Endothelial cell of umbilical vein (primary cell): ENCODE results near the gene TCF7L2. TPM values are rescaled to one million over a fixed set of nuclear protein-coding genes. Genes with fewer than 3 reads are reported as not detected.

Experiments
- BruUV-seq: library from RNA; stranded (reverse); fragments of 400-500 nt; replicated peaks from 2 replicates; lab custom pipeline; 2021; lab: Mats Ljungman, UMichigan
- CTCF ChIA-PET: fragments of 300-600, 350-600 bp; sonication (Branson Sonifier 250); formaldehyde crosslinking; loops from one replicate; lab custom pipeline; 2021; ENCODE audit warnings: antibody characterized with exemption, inconsistent platforms; lab: Charles Lee
- POLR2A ChIA-PET: fragments of 300-600, 350-600 bp; sonication (Branson Sonifier 250); formaldehyde crosslinking; loops from one replicate; lab custom pipeline; 2021; ENCODE audit warnings: antibody characterized with exemption, inconsistent platforms; lab: Charles Lee
- DNase-seq: peaks from one replicate; pipeline ENCODE4 v3.0.0-alpha.2; 2011; ENCODE audit warnings: low read depth, low spot score
- FAIRE-seq: peaks from 2 replicates; lab custom pipeline; 2011; peaks lifted over from hg19 to GRCh38; lab: Jason Lieb, UNC
- H2AFZ ChIP-seq: 2 replicates; pipeline ENCODE4 v1.6.0; 2012; ENCODE audit warnings: low read depth, low read length, control low read depth, inconsistent platforms
- H3K27ac ChIP-seq: 2 replicates; pipeline ENCODE4 v1.5.1; 2011; ENCODE audit warnings: low read depth, mild to moderate bottlenecking, control low read depth, low read length, moderate library complexity; ENCODE audit not compliant: insufficient read depth
- H3K27me3 ChIP-seq, 2 experiments: 2 replicates each; pipeline versions ENCODE4 v1.6.0 to v1.6.1; 2011; ENCODE audit warnings: low read length in 2 of 2, mixed read lengths in 1 of 2; ENCODE audit not compliant: control insufficient read depth in 2 of 2, insufficient read depth in 2 of 2
- H3K36me3 ChIP-seq, 2 experiments: 2 replicates in 1 of 2; 3 replicates in 1 of 2; pipeline ENCODE4 v1.5.1; 2011; ENCODE audit warnings: low read length in 2 of 2, mild to moderate bottlenecking in 1 of 2, moderate library complexity in 1 of 2; ENCODE audit not compliant: control insufficient read depth in 2 of 2, insufficient read depth in 2 of 2; ENCODE audit errors: extremely low read depth in 1 of 2
- H3K4me1 ChIP-seq: 3 replicates; pipeline ENCODE4 v1.5.1; 2011; ENCODE audit warnings: mild to moderate bottlenecking, low read length; ENCODE audit not compliant: control insufficient read depth, insufficient read depth; ENCODE audit errors: extremely low read depth
- H3K4me2 ChIP-seq: 2 replicates; pipeline ENCODE4 v1.6.1; 2011; ENCODE audit warnings: low read length, control low read depth, mixed read lengths; ENCODE audit not compliant: insufficient read depth
- H3K4me3 ChIP-seq, 3 experiments: fragments of 200-600 bp in 1 of 3; sonication (generic), shearing (Covaris generic) in 1 of 3; replicated peaks in 1 of 3; 2 replicates each; pipeline ENCODE4 v1.5.1; 2011 to 2016; ENCODE audit warnings: control low read depth in 3 of 3, low read length in 3 of 3, mild to moderate bottlenecking in 2 of 3, inconsistent platforms in 1 of 3, low read depth in 1 of 3, moderate library complexity in 1 of 3; ENCODE audit not compliant: insufficient read depth in 1 of 3
- H3K79me2 ChIP-seq: 2 replicates; pipeline ENCODE4 v1.6.0; 2012; ENCODE audit warnings: low read length, inconsistent platforms; ENCODE audit not compliant: control insufficient read depth, insufficient read depth
- H3K9ac ChIP-seq: replicated peaks from 2 replicates; pipeline ENCODE3; 2011; ENCODE audit warnings: low read length, control low read depth; ENCODE audit not compliant: insufficient read depth; ENCODE audit errors: extremely low read depth
- H3K9me1 ChIP-seq: replicated peaks from 3 replicates; pipeline ENCODE4 v1.6.0; 2011; ENCODE audit warnings: mild to moderate bottlenecking, low read length; ENCODE audit not compliant: control insufficient read depth, insufficient read depth; ENCODE audit errors: extremely low read depth
- H3K9me3 ChIP-seq: replicated peaks from 2 replicates; pipeline ENCODE4 v1.5.1; 2012; ENCODE audit warnings: low read length, inconsistent platforms; ENCODE audit not compliant: control insufficient read depth, insufficient read depth
- H4K20me1 ChIP-seq: replicated peaks from 2 replicates; pipeline ENCODE3; 2011; ENCODE audit warnings: mild to moderate bottlenecking, low read length; ENCODE audit not compliant: control insufficient read depth, insufficient read depth; ENCODE audit errors: extremely low read depth
- CTCF ChIP-seq, 2 donors: IDR thresholded peaks; 1 replicate in 1 of 2; 2 replicates in 1 of 2; pipeline ENCODE4 v1.5.1; 2011; ENCODE audit warnings: low read length in 2 of 2, mild to moderate bottlenecking in 2 of 2, moderate library complexity in 2 of 2, control low read depth in 1 of 2, inconsistent platforms in 1 of 2, low read depth in 1 of 2; ENCODE audit not compliant: insufficient read depth in 1 of 2; ENCODE audit errors: extremely low read depth in 1 of 2
- EZH2 ChIP-seq: IDR thresholded peaks from 2 replicates; pipeline ENCODE4 v1.6.1; 2012; ENCODE audit warnings: borderline replicate concordance, low read depth, mild to moderate bottlenecking, moderate library complexity, low read length, inconsistent platforms; ENCODE audit not compliant: severe bottlenecking
- FOS ChIP-seq: IDR thresholded peaks from 2 replicates; pipeline ENCODE4 v1.6.1; 2011; ENCODE audit warnings: mild to moderate bottlenecking, low read length, moderate library complexity, borderline replicate concordance; ENCODE audit not compliant: insufficient read depth
- GATA2 ChIP-seq: IDR thresholded peaks from 2 replicates; pipeline ENCODE4 v1.7.0; 2011; ENCODE audit warnings: low read depth, mild to moderate bottlenecking, moderate library complexity, mixed read lengths, low read length; ENCODE audit not compliant: insufficient read length, insufficient read depth
- JUN ChIP-seq: IDR thresholded peaks from 2 replicates; pipeline ENCODE4 v1.6.1; 2011; ENCODE audit warnings: borderline replicate concordance, low read depth; ENCODE audit not compliant: insufficient read length, insufficient read depth
- MAX ChIP-seq: IDR thresholded peaks from 2 replicates; pipeline ENCODE4 v1.6.1; 2011; ENCODE audit not compliant: insufficient read depth, insufficient read length
- MYC ChIP-seq: IDR thresholded peaks from one replicate; pipeline ENCODE4 v1.6.1; 2011; ENCODE audit warnings: mild to moderate bottlenecking, low read depth, low read length
- POLR2A ChIP-seq: IDR thresholded peaks from 2 replicates; pipeline ENCODE4 v1.6.1; 2012; ENCODE audit warnings: low read depth, mild to moderate bottlenecking, control low read depth, low read length
- POLR2AphosphoS5 ChIP-seq: IDR thresholded peaks from 2 replicates; pipeline ENCODE4 v1.6.1; 2012; ENCODE audit warnings: low read depth, mild to moderate bottlenecking, control low read depth, low read length, moderate library complexity; ENCODE audit not compliant: insufficient read depth
- dilution Hi-C: fragments of 300-500 bp; cut with MboI; formaldehyde crosslinking; loops from one replicate; pipeline ENCODE4 v1.15.0; 2019; ENCODE audit warnings: low sequenced_read_pairs; ENCODE audit not compliant: extremely low pct_ligation_motif_present
- intact Hi-C: fragments of 100-400 bp; cut with micrococcal nuclease; formaldehyde crosslinking; loops from one replicate; pipeline ENCODE4 v1.10.0; 2022
- polyA plus RNA-seq, 4 experiments: library from polyadenylated mRNA; depleted of rRNA in 3 of 4; stranded (reverse) in 3 of 4; unstranded in 1 of 4; fragments of >200 nt; gene quantifications; 2 replicates each; pipeline versions ENCODE4 v1.2.1 to v1.2.3, GENCODE V29; 2011 to 2012; ENCODE audit warnings: missing spikeins in 1 of 4
- total RNA-seq: library from RNA; stranded (reverse); gene quantifications from 2 replicates; pipeline ENCODE4 v1.2.3, GENCODE V29; 2021

TCF7L2 gene
- total and polyA plus RNA-seq, 2 donors (not counting 3 experiments of a cell fraction or from before 2014, with no cell fraction given) = 9.9 to 21.8 TPM

DNA sequence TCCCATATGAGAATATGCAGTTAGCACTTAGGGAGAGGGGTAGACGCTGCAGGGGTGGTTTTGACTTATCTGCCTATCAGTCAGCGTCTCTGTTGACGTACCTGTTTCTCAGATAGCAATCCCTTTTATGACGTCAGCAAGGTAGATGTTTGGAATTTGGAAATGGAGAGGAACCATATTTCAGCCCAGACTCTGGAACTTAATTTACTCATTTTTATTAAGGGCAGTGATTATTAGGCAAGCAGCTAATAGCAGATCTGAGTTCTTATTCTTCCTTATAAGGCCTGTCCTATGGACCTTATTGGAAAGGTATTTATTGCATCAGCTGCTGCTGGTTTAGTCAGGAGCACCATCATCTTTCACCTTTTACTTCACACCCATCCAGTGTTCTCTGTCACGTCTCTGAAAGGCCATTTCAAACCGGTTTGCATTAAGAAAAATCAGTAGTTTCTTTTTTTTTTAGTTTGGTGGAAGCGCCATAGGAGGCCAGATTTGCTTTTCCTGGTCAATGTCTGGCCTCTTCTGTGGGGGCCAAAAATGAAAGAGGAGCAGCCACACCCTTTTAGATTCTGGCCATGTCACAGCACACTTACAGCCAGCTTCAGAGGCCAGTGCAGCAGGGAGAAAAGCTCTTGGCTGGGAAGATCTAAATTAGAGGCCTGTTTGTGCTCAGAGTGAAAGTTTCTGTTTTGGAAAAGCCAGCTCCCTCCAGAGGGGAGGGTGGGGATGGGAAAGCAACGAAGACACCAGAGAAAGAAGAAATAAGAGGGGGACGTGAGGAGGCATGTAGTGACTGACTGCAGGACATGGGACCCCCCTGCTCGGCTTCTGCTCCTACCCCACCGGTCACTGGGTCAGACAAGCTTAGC lies 146.3 kb downstream of the TCF7L2 start:
- Histone ChIP-seq H3K9me1 (no peaks in the 10 kb centered on the region), H4K20me1 (peaks cover 2% of the 10 kb centered on the region), H3K27ac (no peak overlapping the region), H3K36me3 (no peaks in the 10 kb centered on the region), H3K79me2 (no peaks in the 10 kb centered on the region), H3K4me1 (peaks cover 26% of the 10 kb centered on the region), H3K27me3 (no peaks in the 10 kb centered on the region), H2AFZ (no peak overlapping the region), H3K9ac (no peak overlapping the region), H3K4me2 (no peak overlapping the region), H3K9me3 (no peaks in the 10 kb centered on the region), H3K4me3 (no peak overlapping the region)
- ChIA-PET POLR2A (no interaction called here), CTCF (interaction anchor here (0.7 to 1.3 kb wide), 2 partner anchors 28 to 40 kb away, joined by 3 to 5 read pairs; no protein-coding TSS in a partner anchor)
- dilution Hi-C loops = no loop called here
- FAIRE-seq = no peak
- BruUV-seq = no TSS peak
- TF ChIP-seq GATA2 (no peak), JUN (no peak), MYC (no peak), EZH2 (no peak), MAX (no peak), CTCF (IDR thresholded peaks at IDR 0.05; ENCODE audit: extremely low read depth in 1 of 2, insufficient read depth in 1 of 2, low read depth in 1 of 2, low read length in 2 of 2) (no peak), POLR2A (no peak), POLR2AphosphoS5 (no peak), FOS (no peak)
- no peak for DNase-seq
- intact Hi-C loops = no loop called here
